Activated CD4-positive, CD25-positive, alpha-beta regulatory T cell treated with anti-CD3 and anti-CD28 coated beads, Interleukin-2, amount 50 U/mL, for 72 hours (primary cell): ENCODE data around the gene XRCC5.

Experiments used
- DNase-seq: peaks from one replicate; pipeline ENCODE4 v3.0.0; 2021

Gene XRCC5

GRCh38 chr2:216086207-216086893 is 22.8 kb upstream of the XRCC5 start:
- DNase-seq = no peak

GRCh38 chr2:216090369-216090786 is 18.8 kb upstream of the XRCC5 start:
- DNase-seq = no peak

- DNase-seq = no peak
These were observed 16.5 kb upstream of the XRCC5 start for GRCh38 chr2:216092646-216093045.

GRCh38 chr2:216094701-216095100 is 14.4 kb upstream of the XRCC5 start:
- DNase-seq = no peak

- DNase-seq = no peak
These were observed 10.5 kb upstream of the XRCC5 start for GRCh38 chr2:216098421-216099334.

- no peak for DNase-seq
These were observed 8.0 kb upstream of the XRCC5 start for GRCh38 chr2:216101109-216101508.

GRCh38 chr2:216103213-216103612 is 5.9 kb upstream of the XRCC5 start:
- no peak for DNase-seq

- no peak for DNase-seq
These were observed 4.5 kb upstream of the XRCC5 start for GRCh38 chr2:216104691-216105090.

- DNase-seq = no peak
These were observed 1.8 kb upstream of the XRCC5 start for GRCh38 chr2:216107320-216107719.

GRCh38 chr2:216107760-216108159 is 1.4 kb upstream of the XRCC5 start:
- no peak for DNase-seq

- DNase-seq = no peak
These were observed 710 bp upstream of the XRCC5 start for GRCh38 chr2:216108310-216108966.

GRCh38 chr2:216109962-216110614 is 940 bp downstream of the XRCC5 start:
- DNase-seq = no peak

- DNase-seq = no peak
These were observed 1.5 kb downstream of the XRCC5 start for GRCh38 chr2:216110620-216111019.

- DNase-seq = no peak
These were observed 2.0 kb downstream of the XRCC5 start for GRCh38 chr2:216111122-216111521.

GRCh38 chr2:216112926-216113325 is 3.8 kb downstream of the XRCC5 start:
- DNase-seq = no peak

- no peak for DNase-seq
These were observed 4.4 kb downstream of the XRCC5 start for GRCh38 chr2:216113572-216113971.

- DNase-seq = no peak
These were observed 5.2 kb downstream of the XRCC5 start for GRCh38 chr2:216114382-216114713.

- DNase-seq = peak; percentile 95
These were observed 5.8 kb downstream of the XRCC5 start for GRCh38 chr2:216114714-216115531.

GRCh38 chr2:216116418-216116817 is 7.3 kb downstream of the XRCC5 start:
- no peak for DNase-seq

- DNase-seq = no peak
These were observed 8.6 kb downstream of the XRCC5 start for GRCh38 chr2:216117561-216118340.

GRCh38 chr2:216118474-216118873 is 9.3 kb downstream of the XRCC5 start:
- DNase-seq = no peak

- DNase-seq = no peak
These were observed 10.0 kb downstream of the XRCC5 start for GRCh38 chr2:216119146-216119545.
